MM.1S (cell line): ENCODE data around the gene KAT2A.

ENCODE experiments used
- DNase-seq: peaks from one replicate; pipeline ENCODE4 v3.0.0-alpha.2; 2015
- H2AFZ ChIP-seq: fragments of 300-600 bp; sonication (generic); 2 replicates; pipeline ENCODE4 v1.6.0; 2016; ENCODE audit warnings: antibody characterized with exemption, low read length
- H3F3A ChIP-seq: fragments of 300-600 bp; sonication (generic); 2 replicates; pipeline ENCODE4 v1.6.1; 2016; ENCODE audit warnings: mild to moderate bottlenecking, antibody characterized with exemption, low read length, moderate library complexity, mixed read lengths; ENCODE audit not compliant: insufficient read depth
- H3K27ac ChIP-seq: fragments of 300-600 bp; sonication (generic); 2 replicates; pipeline ENCODE4 v1.5.1; 2016; ENCODE audit warnings: mild to moderate bottlenecking, low read length
- H3K27me3 ChIP-seq: fragments of 300-600 bp; sonication (generic); replicated peaks from 2 replicates; pipeline ENCODE4 v1.6.0; 2016; ENCODE audit warnings: low read length; ENCODE audit not compliant: insufficient read depth
- H3K36me3 ChIP-seq: fragments of 300-600 bp; sonication (generic); replicated peaks from 2 replicates; pipeline ENCODE4 v1.6.1; 2016; ENCODE audit warnings: mild to moderate bottlenecking, low read length, mixed read lengths; ENCODE audit not compliant: insufficient read depth
- H3K4me1 ChIP-seq: fragments of 300-600 bp; sonication (generic); 2 replicates; pipeline ENCODE4 v1.6.1; 2016; ENCODE audit warnings: low read length, mixed read lengths
- H3K4me2 ChIP-seq: fragments of 300-600 bp; sonication (generic); 2 replicates; pipeline ENCODE4 v1.6.0; 2016; ENCODE audit warnings: low read depth, low read length
- H3K4me3 ChIP-seq: fragments of 300-600 bp; sonication (generic); 2 replicates; pipeline ENCODE4 v1.5.1; 2016; ENCODE audit warnings: low read length, mixed read lengths
- H3K79me2 ChIP-seq: fragments of 300-600 bp; sonication (generic); 2 replicates; pipeline ENCODE4 v1.6.1; 2016; ENCODE audit warnings: mixed run types, low read length, mixed read lengths
- H3K9ac ChIP-seq: fragments of 300-600 bp; sonication (generic); 2 replicates; pipeline ENCODE4 v1.6.1; 2016; ENCODE audit warnings: low read length, mixed read lengths
- H3K9me2 ChIP-seq: fragments of 300-600 bp; sonication (generic); replicated peaks from 2 replicates; pipeline ENCODE4 v1.6.1; 2016; ENCODE audit warnings: mild to moderate bottlenecking, low read length, mixed read lengths; ENCODE audit not compliant: insufficient read depth
- H3K9me3 ChIP-seq: fragments of 300-600 bp; sonication (generic); replicated peaks from 2 replicates; pipeline ENCODE4 v1.6.1; 2016; ENCODE audit warnings: mild to moderate bottlenecking, low read length, mixed read lengths; ENCODE audit not compliant: insufficient read depth
- H4K20me1 ChIP-seq: fragments of 300-600 bp; sonication (generic); 2 replicates; pipeline ENCODE4 v1.6.1; 2016; ENCODE audit warnings: mild to moderate bottlenecking, low read length, moderate library complexity, mixed read lengths; ENCODE audit not compliant: insufficient read depth
- EZH2 ChIP-seq: fragments of 300-600 bp; sonication (generic); optimal IDR thresholded peaks from 2 replicates; pipeline ENCODE3; 2017; ENCODE audit warnings: low read depth, mild to moderate bottlenecking, antibody characterized with exemption, low read length, mixed read lengths
- EZH2phosphoT487 ChIP-seq: fragments of 300-600 bp; sonication (generic); IDR thresholded peaks from 2 replicates; pipeline ENCODE4 v1.6.1; 2018; ENCODE audit warnings: antibody characterized with exemption, low read length
- TF ChIP-seq, protein P1 (sequence below): fragments of 300-600 bp; sonication (generic); IDR thresholded peaks from 2 replicates; pipeline ENCODE4 v1.5.1; 2016; ENCODE audit warnings: antibody characterized with exemption, low read length, mixed read lengths

The KAT2A gene

DNA sequence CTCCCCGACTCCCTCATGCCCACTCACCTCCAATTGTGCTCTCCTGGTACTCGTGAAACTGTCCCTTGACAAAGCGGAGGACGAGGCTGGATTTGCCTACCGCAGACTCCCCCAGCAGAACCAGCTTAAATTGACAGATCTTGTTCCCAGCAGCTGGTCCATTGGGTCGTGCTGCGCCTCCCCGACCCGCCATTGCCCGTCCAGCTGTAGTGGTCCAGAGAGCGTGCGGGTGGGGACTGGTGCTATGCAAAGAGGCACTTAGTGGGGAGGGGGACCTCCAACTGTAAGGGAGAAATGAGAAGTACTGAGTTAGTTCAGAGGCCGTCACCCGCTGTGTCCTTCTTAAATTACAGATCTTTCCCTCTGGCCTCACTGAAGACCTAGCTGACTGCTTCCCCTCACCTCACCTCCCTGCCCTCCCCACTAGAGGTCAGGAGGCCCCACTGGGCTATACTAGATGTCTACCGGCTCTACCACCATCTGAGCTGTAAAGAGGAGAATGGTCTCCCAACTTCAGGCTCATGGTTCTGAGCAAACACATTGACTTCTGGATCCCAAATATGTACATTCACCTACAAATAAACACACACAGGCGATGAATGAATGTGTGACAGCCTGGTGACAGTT, 9.3 kb upstream of the KAT2A start:
- Histone ChIP-seq H3F3A (peaks cover 20% of the 10 kb centered on the region), H3K4me2 (no peak overlapping the region), H3K4me1 (peaks cover 27% of the 10 kb centered on the region), H3K27ac (no peak overlapping the region), H4K20me1 (no peaks in the 10 kb centered on the region), H3K27me3 (no peaks in the 10 kb centered on the region), H3K9ac (no peak overlapping the region), H3K4me3 (no peak overlapping the region), H3K79me2 (peaks cover 48% of the 10 kb centered on the region), H2AFZ (no peak overlapping the region), H3K9me3 (no peaks in the 10 kb centered on the region), H3K36me3 (peaks cover 7% of the 10 kb centered on the region), H3K9me2 (no peaks in the 10 kb centered on the region)
- DNase-seq = no peak
- TF ChIP-seq EZH2phosphoT487 (no peak), EZH2 (no peak)
- TF ChIP-seq, protein P1, sequence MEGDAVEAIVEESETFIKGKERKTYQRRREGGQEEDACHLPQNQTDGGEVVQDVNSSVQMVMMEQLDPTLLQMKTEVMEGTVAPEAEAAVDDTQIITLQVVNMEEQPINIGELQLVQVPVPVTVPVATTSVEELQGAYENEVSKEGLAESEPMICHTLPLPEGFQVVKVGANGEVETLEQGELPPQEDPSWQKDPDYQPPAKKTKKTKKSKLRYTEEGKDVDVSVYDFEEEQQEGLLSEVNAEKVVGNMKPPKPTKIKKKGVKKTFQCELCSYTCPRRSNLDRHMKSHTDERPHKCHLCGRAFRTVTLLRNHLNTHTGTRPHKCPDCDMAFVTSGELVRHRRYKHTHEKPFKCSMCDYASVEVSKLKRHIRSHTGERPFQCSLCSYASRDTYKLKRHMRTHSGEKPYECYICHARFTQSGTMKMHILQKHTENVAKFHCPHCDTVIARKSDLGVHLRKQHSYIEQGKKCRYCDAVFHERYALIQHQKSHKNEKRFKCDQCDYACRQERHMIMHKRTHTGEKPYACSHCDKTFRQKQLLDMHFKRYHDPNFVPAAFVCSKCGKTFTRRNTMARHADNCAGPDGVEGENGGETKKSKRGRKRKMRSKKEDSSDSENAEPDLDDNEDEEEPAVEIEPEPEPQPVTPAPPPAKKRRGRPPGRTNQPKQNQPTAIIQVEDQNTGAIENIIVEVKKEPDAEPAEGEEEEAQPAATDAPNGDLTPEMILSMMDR = no peak

DNA sequence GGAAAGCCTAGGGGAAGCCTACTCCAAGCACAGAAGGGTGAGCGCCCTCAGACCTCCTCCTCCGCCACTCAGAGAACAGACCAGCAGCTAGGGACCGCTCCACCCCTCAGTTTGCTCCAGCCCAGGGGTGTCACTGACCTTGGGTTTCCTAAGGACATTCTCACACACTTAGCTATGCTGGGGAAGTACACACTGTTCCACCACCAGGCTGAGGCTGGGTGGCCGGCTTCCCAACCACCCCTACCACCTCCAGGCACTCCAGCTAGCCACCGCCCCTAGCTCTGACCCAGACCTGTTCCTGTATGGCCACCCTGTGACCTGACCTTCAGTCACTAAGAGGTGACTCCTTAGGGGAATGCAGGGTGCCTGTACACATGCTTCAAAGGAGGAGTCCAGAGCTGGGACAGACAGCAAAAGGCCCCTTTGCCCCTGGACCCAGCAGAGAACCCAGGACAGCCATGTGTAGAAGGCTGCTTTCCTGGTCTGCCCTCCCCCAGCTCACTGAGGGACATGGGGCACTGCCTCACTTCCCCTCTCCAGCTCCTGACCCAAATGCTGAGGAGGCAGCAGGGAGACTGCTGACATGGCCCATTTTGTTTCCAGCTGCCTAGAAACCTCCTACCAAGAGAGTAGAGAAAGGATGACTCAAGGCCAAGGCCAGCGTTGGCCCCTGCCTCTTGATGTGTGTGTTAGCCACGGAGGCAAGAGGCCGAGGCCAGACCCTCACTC, 8.1 kb upstream of the KAT2A start:
- Histone ChIP-seq H3K9me3 (no peaks in the 10 kb centered on the region), H3K27ac (no peak overlapping the region), H4K20me1 (no peaks in the 10 kb centered on the region), H3F3A (peaks cover 20% of the 10 kb centered on the region), H3K27me3 (no peaks in the 10 kb centered on the region), H2AFZ (no peak overlapping the region), H3K4me3 (no peak overlapping the region), H3K9ac (no peak overlapping the region), H3K4me2 (no peak overlapping the region), H3K79me2 (peaks cover 38% of the 10 kb centered on the region), H3K9me2 (no peaks in the 10 kb centered on the region), H3K4me1 (peaks cover 23% of the 10 kb centered on the region), H3K36me3 (peaks cover 7% of the 10 kb centered on the region)
- no peak for DNase-seq
- TF ChIP-seq, protein P1 = no peak
- TF ChIP-seq EZH2phosphoT487 (no peak), EZH2 (no peak)

DNA sequence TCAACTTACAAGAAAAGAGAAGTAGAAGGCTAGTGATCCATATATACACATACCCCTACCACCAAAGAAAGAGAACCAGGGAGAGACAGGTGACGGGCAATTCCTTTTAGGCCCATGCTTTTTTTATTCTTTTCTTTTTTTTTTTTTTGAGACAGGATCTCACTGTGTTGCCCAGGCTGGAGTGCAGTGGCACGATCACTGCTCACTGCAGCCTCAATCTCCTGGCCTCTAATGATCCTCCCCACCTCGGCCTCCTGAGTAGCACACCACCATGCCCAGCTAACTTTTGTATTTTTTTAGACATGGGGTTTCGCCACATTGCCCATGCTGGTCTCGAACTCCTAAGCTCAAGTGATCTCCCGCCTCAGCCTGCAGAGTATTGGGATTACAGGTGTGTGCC, 6.2 kb upstream of the KAT2A start:
- Histone ChIP-seq H2AFZ (no peak overlapping the region), H4K20me1 (no peaks in the 10 kb centered on the region), H3K4me1 (peaks cover 5% of the 10 kb centered on the region), H3K36me3 (peaks cover 7% of the 10 kb centered on the region), H3K9ac (no peak overlapping the region), H3K9me3 (no peaks in the 10 kb centered on the region), H3F3A (0 out of 2 replicates have a peak, but pooled peaks cover 1% of the 10 kb centered on the region), H3K27me3 (no peaks in the 10 kb centered on the region), H3K9me2 (no peaks in the 10 kb centered on the region), H3K4me2 (no peak overlapping the region), H3K27ac (no peak overlapping the region), H3K4me3 (no peak overlapping the region), H3K79me2 (peaks cover 32% of the 10 kb centered on the region)
- TF ChIP-seq, protein P1 = no peak
- no peak for TF ChIP-seq EZH2phosphoT487
- TF ChIP-seq EZH2 = no peak
- DNase-seq = no peak
